OCI-LY7 (cell line): Measurements from ENCODE around the gene CIAO1. TPM values are rescaled to one million over a fixed set of nuclear protein-coding genes. Genes with fewer than 3 reads are reported as not detected.

ENCODE experiments used
- BruUV-seq: library from RNA; stranded (reverse); fragments of 400-500 nt; replicated peaks from 2 replicates; lab custom pipeline; 2021; lab: Mats Ljungman, UMichigan
- CTCF ChIA-PET: fragments of 300-600 bp; sonication (Branson Sonifier 250); formaldehyde crosslinking; loops from one replicate; lab custom pipeline; 2022; ENCODE audit warnings: antibody characterized with exemption; ENCODE audit not compliant: unreplicated experiment; lab: Charles Lee
- POLR2A ChIA-PET: fragments of 300-600 bp; sonication (Branson Sonifier 250); formaldehyde crosslinking; loops from one replicate; lab custom pipeline; 2022; ENCODE audit warnings: antibody characterized with exemption; lab: Charles Lee
- DNase-seq: peaks from one replicate; pipeline ENCODE4 v3.0.0-alpha.2; 2015; ENCODE audit warnings: low spot score
- H2AFZ ChIP-seq: fragments of 200-600 bp; sonication (generic), shearing (Covaris generic); 2 replicates; pipeline ENCODE4 v1.6.1; 2014; ENCODE audit warnings: mild to moderate bottlenecking, antibody characterized with exemption, low read length, moderate library complexity
- H3K27ac ChIP-seq: fragments of 200-600 bp; sonication (generic); 2 replicates; pipeline ENCODE4 v1.5.1; 2014; ENCODE audit warnings: mixed run types, low read depth, mild to moderate bottlenecking, moderate library complexity, low read length, inconsistent platforms; ENCODE audit not compliant: poor library complexity, severe bottlenecking
- H3K36me3 ChIP-seq: fragments of 200-600 bp; sonication (generic); 2 replicates; pipeline ENCODE4 v1.6.1; 2014; ENCODE audit warnings: mild to moderate bottlenecking, antibody characterized with exemption, low read length, moderate library complexity, mixed read lengths; ENCODE audit not compliant: insufficient read depth
- H3K4me1 ChIP-seq: fragments of 200-600 bp; sonication (generic); 2 replicates; pipeline ENCODE4 v1.5.1; 2014; ENCODE audit warnings: mild to moderate bottlenecking, low read length; ENCODE audit not compliant: insufficient read depth, poor library complexity, severe bottlenecking
- H3K4me2 ChIP-seq: fragments of 200-600 bp; sonication (generic); 2 replicates; pipeline ENCODE4 v1.6.1; 2014; ENCODE audit warnings: mild to moderate bottlenecking, low read length
- H3K4me3 ChIP-seq: fragments of 200-600 bp; sonication (generic); 2 replicates; pipeline ENCODE4 v1.5.1; 2014; ENCODE audit warnings: mild to moderate bottlenecking, low read depth, low read length; ENCODE audit not compliant: poor library complexity, severe bottlenecking
- H3K79me2 ChIP-seq: fragments of 200-600 bp; sonication (generic); 2 replicates; pipeline ENCODE4 v1.6.1; 2016; ENCODE audit warnings: low read depth, mild to moderate bottlenecking, low read length, moderate library complexity, mixed read lengths; ENCODE audit not compliant: insufficient read depth
- H3K9me2 ChIP-seq: fragments of 200-600 bp; sonication (generic); 2 replicates; pipeline ENCODE4 v1.6.1; 2016; ENCODE audit warnings: mild to moderate bottlenecking, low read length, mixed read lengths; ENCODE audit not compliant: insufficient read depth
- H3K9me3 ChIP-seq: fragments of 200-600 bp; sonication (generic); 2 replicates; pipeline ENCODE4 v1.6.1; 2014; ENCODE audit warnings: mild to moderate bottlenecking, mixed run types, low read length, mixed read lengths
- H4K20me1 ChIP-seq: fragments of 200-600 bp; sonication (generic); 2 replicates; pipeline ENCODE4 v1.6.1; 2014; ENCODE audit warnings: mild to moderate bottlenecking, antibody characterized with exemption, low read length, moderate library complexity, mixed read lengths; ENCODE audit not compliant: insufficient read depth
- CTCF ChIP-seq: fragments of 200-600 bp; sonication (generic); conservative IDR thresholded peaks from 2 replicates; pipeline ENCODE4 v1.5.1; 2014; ENCODE audit warnings: mild to moderate bottlenecking, antibody characterized with exemption, low read length, moderate library complexity, mixed read lengths
- EZH2phosphoT487 ChIP-seq: fragments of 200-600 bp; sonication (generic); IDR thresholded peaks from 2 replicates; pipeline ENCODE4 v1.6.1; 2018; ENCODE audit warnings: low read depth, borderline replicate concordance, mild to moderate bottlenecking, mixed run types, antibody characterized with exemption, low read length, moderate library complexity, mixed read lengths
- intact Hi-C: fragments of 100-400 bp; cut with micrococcal nuclease; formaldehyde crosslinking; loops from one replicate; pipeline ENCODE4 v1.10.0; 2022; ENCODE audit not compliant: unreplicated experiment
- total RNA-seq, 2 experiments: library from RNA; depleted of rRNA in 1 of 2; stranded (reverse); fragments of >200 nt in 1 of 2; shearing (Covaris generic) in 1 of 2; gene quantifications; 2 replicates each; pipeline ENCODE4 v1.2.3, GENCODE V29; 2014 to 2022

Gene CIAO1
- total RNA-seq, 2 experiments from 2014 or later = 89.6 to 128 TPM

GRCh38 chr2:96248624-96249023 lies 17.4 kb upstream of the CIAO1 start:
- no peak overlapping the region for H3K4me3 ChIP-seq
- TF ChIP-seq CTCF = no peak
- TF ChIP-seq EZH2phosphoT487 = no peak
- H3K4me2 ChIP-seq = no peak overlapping the region
- BruUV-seq = no TSS peak
- H4K20me1 ChIP-seq = no peaks in the 10 kb centered on the region
- H3K9me3 ChIP-seq = no peaks in the 10 kb centered on the region
- H3K27ac ChIP-seq = no peak overlapping the region
- H3K79me2 ChIP-seq = no peaks in the 10 kb centered on the region
- peaks cover 36% of the 10 kb centered on the region for H3K36me3 ChIP-seq
- CTCF ChIA-PET = no interaction called here
- intact Hi-C loops = no loop called here
- peaks cover 24% of the 10 kb centered on the region for H3K4me1 ChIP-seq
- no peaks in the 10 kb centered on the region for H3K9me2 ChIP-seq
- DNase-seq = no peak
- POLR2A ChIA-PET = no interaction called here
- H2AFZ ChIP-seq = no peak overlapping the region

DNA sequence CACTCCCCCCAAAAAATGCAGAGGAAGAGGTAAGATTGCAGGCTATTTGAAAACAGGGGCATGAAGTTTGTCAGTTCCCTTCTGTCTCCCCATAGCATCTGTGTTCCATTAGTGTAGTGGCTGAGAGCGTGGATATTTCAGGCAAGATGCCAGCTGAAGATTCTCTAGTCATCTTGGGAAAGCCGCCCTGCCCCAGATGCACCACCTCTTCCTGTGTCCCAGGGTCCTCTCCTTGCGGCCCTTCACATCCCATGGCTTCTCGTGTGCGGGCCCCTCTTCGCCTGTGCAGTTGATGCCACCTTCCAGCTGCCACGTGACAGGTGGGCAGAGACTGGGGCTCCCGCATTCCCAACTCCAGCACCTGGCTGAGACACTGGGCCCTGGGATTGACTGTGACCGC lies 16.4 kb upstream of the CIAO1 start:
- H3K9me2 ChIP-seq = no peaks in the 10 kb centered on the region
- intact Hi-C loops = no loop called here
- BruUV-seq = no TSS peak
- H3K36me3 ChIP-seq = peaks cover 46% of the 10 kb centered on the region
- TF ChIP-seq CTCF (no peak), EZH2phosphoT487 (no peak)
- DNase-seq = no peak
- no peaks in the 10 kb centered on the region for H4K20me1 ChIP-seq
- no peak overlapping the region for H3K4me2 ChIP-seq
- no peaks in the 10 kb centered on the region for H3K9me3 ChIP-seq
- H3K79me2 ChIP-seq = no peaks in the 10 kb centered on the region
- H3K4me1 ChIP-seq = peaks cover 21% of the 10 kb centered on the region
- H3K4me3 ChIP-seq = no peak overlapping the region
- H3K27ac ChIP-seq = no peak overlapping the region
- H2AFZ ChIP-seq = no peak overlapping the region
- CTCF ChIA-PET = no interaction called here
- POLR2A ChIA-PET = no interaction called here

GRCh38 chr2:96250188-96250587 lies 15.8 kb upstream of the CIAO1 start:
- DNase-seq = no peak
- intact Hi-C loops = no loop called here
- H3K4me3 ChIP-seq = no peak overlapping the region
- H2AFZ ChIP-seq = no peak overlapping the region
- H3K27ac ChIP-seq = no peak overlapping the region
- H3K79me2 ChIP-seq = no peaks in the 10 kb centered on the region
- POLR2A ChIA-PET = no interaction called here
- no peaks in the 10 kb centered on the region for H4K20me1 ChIP-seq
- H3K9me3 ChIP-seq = no peaks in the 10 kb centered on the region
- peaks cover 16% of the 10 kb centered on the region for H3K4me1 ChIP-seq
- CTCF ChIA-PET = interaction anchor here (1.1 kb wide), 1 partner anchor 110 kb away, joined by 3 read pairs; no protein-coding TSS in a partner anchor
- no peaks in the 10 kb centered on the region for H3K9me2 ChIP-seq
- no peak overlapping the region for H3K4me2 ChIP-seq
- H3K36me3 ChIP-seq = peaks cover 49% of the 10 kb centered on the region
- TF ChIP-seq EZH2phosphoT487 = no peak
- TF ChIP-seq CTCF = no peak
- BruUV-seq = no TSS peak
